Upper lobe of left lung (tissue), 4 donors: ENCODE results near the gene PROS1.

ENCODE experiments used
- CTCF ChIP-seq, 6 experiments: fragments of 450-650 bp in 4 of 6; fragments of 200-600 bp in 2 of 6; sonication (generic) in 2 of 6; IDR thresholded peaks; one replicate each; pipeline ENCODE4 v1.5.1; 2016 to 2019; ENCODE audit warnings: antibody characterized with exemption in 6 of 6
- EP300 ChIP-seq, 4 donors: sonication (generic); formaldehyde crosslinking; IDR thresholded peaks; one replicate each; pipeline ENCODE4 v1.5.1; 2017; ENCODE audit warnings: antibody characterized with exemption in 4 of 4, control low read depth in 2 of 4
- POLR2A ChIP-seq, 4 donors: fragments of 450-650 bp; IDR thresholded peaks; one replicate each; pipeline ENCODE4 v1.5.1; 2016 to 2017; ENCODE audit warnings: antibody characterized with exemption in 4 of 4, mild to moderate bottlenecking in 2 of 4
- POLR2AphosphoS5 ChIP-seq, 2 donors: sonication (generic); formaldehyde crosslinking; IDR thresholded peaks; one replicate each; pipeline ENCODE4 v1.5.1; 2017; ENCODE audit warnings: antibody characterized with exemption in 2 of 2

GRCh38 chr3:93843981-93844380, 129.7 kb downstream of the PROS1 start:
- no peak for TF ChIP-seq CTCF (IDR thresholded peaks at IDR 0.05)
- no peak for TF ChIP-seq POLR2A (IDR thresholded peaks at IDR 0.05)
- TF ChIP-seq POLR2AphosphoS5 (IDR thresholded peaks at IDR 0.05): no peak
- no peak for TF ChIP-seq EP300 (IDR thresholded peaks at IDR 0.05)
